Hematopoietic multipotent progenitor cell (in vitro differentiated cells): Measurements from ENCODE around the gene PARD6A. TPM values are rescaled to one million over a fixed set of nuclear protein-coding genes. Genes with fewer than 3 reads are reported as not detected.
A peak's percentile ranks its signal among the peaks of the same experiment; 100 is the strongest.
"Not testable (repeated sequence)": the region's sequence is repeated elsewhere in the genome, so short reads cannot be mapped to it uniquely, and the experiment has no call there.

ENCODE experiments used
- DNase-seq, 3 donors: peaks; one replicate each; pipeline ENCODE4 v3.0.0-alpha.2; 2011 to 2015; ENCODE audit warnings: low read depth in 2 of 3, low spot score in 2 of 3
- total RNA-seq: library from RNA; depleted of rRNA; stranded (reverse); fragments of >200 nt; gene quantifications from one replicate; pipeline ENCODE4 v1.2.3, GENCODE V29; 2012

The PARD6A gene
- total RNA-seq, 1 donor = 10.0 TPM

- no peak for DNase-seq
These were observed 19.5 kb downstream of the PARD6A start for GRCh38 chr16:67679935-67680897.

GRCh38 chr16:67683767-67684166 lies 23.0 kb downstream of the PARD6A start:
- no peak for DNase-seq

- DNase-seq = no peak
These were observed 24.8 kb downstream of the PARD6A start for GRCh38 chr16:67685388-67686112.

- DNase-seq = not testable (repeated sequence)
These were observed 32.9 kb downstream of the PARD6A start for GRCh38 chr16:67693517-67694285.

GRCh38 chr16:67694611-67695010 lies 33.9 kb downstream of the PARD6A start:
- no peak for DNase-seq

GRCh38 chr16:67697422-67698185 lies 36.8 kb downstream of the PARD6A start:
- DNase-seq = no peak

- DNase-seq = peak in 1 of 3 donors; percentile 27
These were observed 38.5 kb downstream of the PARD6A start for GRCh38 chr16:67699265-67699664.

- DNase-seq = no peak
These were observed 40.7 kb downstream of the PARD6A start for GRCh38 chr16:67701420-67701819.

- DNase-seq = no peak
These were observed 41.4 kb downstream of the PARD6A start for GRCh38 chr16:67702130-67702529.

- no peak for DNase-seq
These were observed 42.9 kb downstream of the PARD6A start for GRCh38 chr16:67703626-67704025.

- no peak for DNase-seq
These were observed 43.4 kb downstream of the PARD6A start for GRCh38 chr16:67704110-67704509.

GRCh38 chr16:67707210-67707609 lies 46.5 kb downstream of the PARD6A start:
- DNase-seq = no peak

GRCh38 chr16:67707790-67708189 lies 47.0 kb downstream of the PARD6A start:
- DNase-seq = no peak

- DNase-seq = no peak
These were observed 47.6 kb downstream of the PARD6A start for GRCh38 chr16:67708368-67708771.

GRCh38 chr16:67709050-67709449 lies 48.3 kb downstream of the PARD6A start:
- no peak for DNase-seq

GRCh38 chr16:67710607-67711006 lies 49.8 kb downstream of the PARD6A start:
- no peak for DNase-seq
